Skeletal muscle cell (primary cell): ENCODE data around the gene ARF6.
"Not testable (repeated sequence)": the region's sequence is repeated elsewhere in the genome, so short reads cannot be mapped to it uniquely, and the experiment has no call there.

ENCODE experiments used
- DNase-seq: peaks from one replicate; pipeline ENCODE4 v3.0.0-alpha.2; 2010; ENCODE audit warnings: low read depth
- H3K4me3 ChIP-seq: 2 replicates; pipeline ENCODE4 v1.5.1; 2011; ENCODE audit warnings: low read depth, mild to moderate bottlenecking, control low read depth, low read length, moderate library complexity

The ARF6 gene

GRCh38 chr14:49933704-49934103 lies 40.8 kb downstream of the ARF6 start:
- H3K4me3 ChIP-seq, result no peak overlapping the region
- no peak for DNase-seq

GRCh38 chr14:49934646-49935045 lies 41.8 kb downstream of the ARF6 start:
- DNase-seq, result no peak

GRCh38 chr14:49935526-49935925 lies 42.6 kb downstream of the ARF6 start:
- H3K4me3 ChIP-seq, result no peak overlapping the region
- no peak for DNase-seq

More at GRCh38 chr14:49934646-49935045, 41.8 kb downstream of the ARF6 start:
- no peak overlapping the region for H3K4me3 ChIP-seq

DNA sequence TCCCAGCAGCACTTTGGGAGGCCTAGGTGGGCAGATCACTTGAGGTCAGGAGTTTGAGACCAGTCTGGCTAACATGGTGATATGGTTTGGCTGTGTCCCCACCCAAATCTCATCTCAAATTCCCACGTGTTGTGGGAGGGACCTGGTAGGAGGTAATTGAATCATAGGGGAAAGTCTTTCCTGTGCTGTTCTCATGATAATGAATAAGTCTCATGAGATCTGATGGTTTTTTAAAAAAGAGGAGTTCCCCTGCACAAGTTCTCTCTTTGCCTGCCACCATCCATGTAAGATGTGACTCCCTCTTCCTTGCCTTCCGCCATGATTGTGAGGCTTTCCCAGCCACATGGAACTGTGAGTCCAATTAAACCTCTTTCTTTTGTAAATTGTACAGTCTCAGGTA lies 43.4 kb downstream of the ARF6 start:
- not testable (repeated sequence) for DNase-seq, H3K4me3 ChIP-seq

DNA sequence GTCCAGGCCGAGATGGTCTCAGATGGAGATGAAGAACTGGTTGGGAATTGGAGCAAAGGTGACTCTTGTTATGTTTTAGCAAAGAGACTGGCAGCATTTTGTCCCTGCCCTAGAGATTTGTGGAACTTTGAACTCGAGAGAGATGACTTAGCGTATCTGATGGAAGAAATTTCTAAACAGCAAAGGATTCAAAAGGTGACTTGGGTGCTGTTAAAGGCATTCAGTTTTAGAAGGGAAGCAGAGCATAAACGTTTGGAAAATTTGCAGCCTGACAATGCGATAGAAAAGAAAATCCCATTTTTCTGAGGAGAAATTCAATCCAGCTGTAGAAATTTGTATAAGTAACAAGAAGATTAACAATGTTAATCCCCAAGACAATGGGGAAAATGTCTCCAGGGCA lies 44.0 kb downstream of the ARF6 start:
- not testable (repeated sequence) for DNase-seq

DNA sequence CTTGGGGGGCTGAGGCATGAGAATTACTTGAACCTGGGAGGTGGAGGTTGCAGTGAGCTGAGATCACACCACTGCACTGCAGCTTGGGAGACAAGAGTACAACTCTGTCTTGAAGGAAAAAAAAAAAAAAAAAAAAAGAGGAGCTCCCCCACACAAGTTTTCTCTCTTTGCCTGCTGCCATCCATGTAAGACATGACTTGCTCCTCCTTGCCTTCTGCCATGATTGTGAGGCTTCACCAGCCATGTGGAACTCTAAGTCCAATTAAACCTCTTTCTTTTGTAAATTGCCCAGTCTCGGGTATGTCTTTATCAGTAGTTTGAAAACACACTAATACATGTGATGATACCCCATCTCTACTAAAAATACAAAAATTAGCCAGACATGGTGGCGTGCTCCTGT lies 46.3 kb downstream of the ARF6 start:
- not testable (repeated sequence) for H3K4me3 ChIP-seq, DNase-seq

More for the DNA sequence above, 44.0 kb downstream of the ARF6 start:
- H3K4me3 ChIP-seq, result not testable (repeated sequence)

DNA sequence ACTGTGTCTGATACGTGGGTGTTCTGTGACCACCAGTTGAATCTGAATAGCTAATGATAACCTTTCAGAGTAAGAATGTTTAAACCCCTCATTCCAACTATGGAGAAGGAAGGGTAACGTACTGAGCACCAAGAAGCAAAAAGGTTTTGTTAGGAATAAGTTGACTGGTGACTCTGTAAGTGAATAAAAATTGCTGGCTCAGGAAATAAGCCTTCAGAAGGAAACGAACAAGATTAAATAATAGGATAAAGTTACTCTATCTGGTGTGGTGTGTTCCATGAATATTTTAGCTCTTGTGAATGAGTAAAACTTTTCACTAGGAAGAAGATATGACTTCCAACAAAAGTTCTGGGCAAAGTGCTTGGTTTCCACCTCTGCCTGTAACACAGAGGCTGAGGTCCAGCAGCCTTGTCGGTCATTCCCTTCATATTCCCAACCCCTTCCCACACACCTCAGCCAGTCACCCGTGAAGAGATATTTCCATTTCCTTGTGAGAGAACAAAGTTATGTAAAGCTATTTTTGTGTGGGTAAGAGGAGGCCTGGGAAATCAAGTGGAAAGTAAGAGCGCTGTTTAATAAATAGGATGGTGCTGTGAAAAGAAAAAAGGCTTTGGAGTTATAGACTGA lies 47.1 kb downstream of the ARF6 start:
- DNase-seq, result no peak
- no peak overlapping the region for H3K4me3 ChIP-seq

DNA sequence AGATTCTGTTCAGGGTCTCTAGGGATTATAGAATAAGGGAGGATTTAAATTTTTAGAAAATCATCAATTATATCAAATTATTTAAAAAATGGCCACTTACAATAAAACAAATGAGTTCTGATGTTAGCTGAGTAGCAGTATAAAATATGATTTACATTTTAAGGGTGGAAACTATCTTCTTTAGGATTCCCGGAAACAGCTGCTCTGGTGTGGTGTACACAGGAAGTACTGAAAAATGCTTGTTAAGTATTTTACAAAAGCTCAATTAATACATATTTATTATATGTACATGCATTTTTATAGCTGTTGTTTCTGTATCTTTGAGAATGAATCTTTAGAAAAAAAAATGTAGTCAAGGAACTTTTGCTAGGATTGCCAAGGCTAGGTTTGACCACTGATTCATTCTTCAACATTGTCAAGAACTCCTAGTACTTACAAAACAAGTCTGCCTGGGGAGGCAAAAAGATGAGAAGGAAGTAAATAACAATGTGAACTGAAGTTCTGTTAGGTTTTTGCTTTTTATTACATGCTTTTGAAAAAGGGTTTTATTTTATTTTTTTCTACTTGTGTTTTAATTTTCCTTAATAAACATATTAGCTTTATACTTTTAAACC lies 48.0 kb downstream of the ARF6 start:
- no peak overlapping the region for H3K4me3 ChIP-seq
- DNase-seq, result peak; percentile 25

- no peak overlapping the region for H3K4me3 ChIP-seq
- no peak for DNase-seq
These were observed 49.2 kb downstream of the ARF6 start for GRCh38 chr14:49942090-49942489.

DNA sequence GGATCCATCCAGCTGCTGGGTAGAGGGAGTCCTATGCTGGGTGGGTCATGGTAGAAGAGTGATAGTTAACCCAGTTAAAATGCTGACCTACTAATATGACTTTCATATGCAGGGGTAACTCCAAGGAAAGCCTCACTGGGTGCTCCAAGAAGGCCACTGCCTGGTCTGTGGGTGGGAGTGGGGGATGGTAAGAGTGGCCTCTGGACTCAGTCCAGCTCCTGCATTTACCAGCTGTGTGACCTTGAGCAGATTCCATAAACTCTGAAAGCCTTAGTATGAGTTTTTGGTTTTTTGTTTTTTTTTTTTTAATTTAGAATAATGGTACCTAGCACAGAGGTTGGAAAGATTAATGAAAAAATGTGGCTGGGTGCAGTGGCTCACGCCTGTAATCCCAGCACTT lies 51.6 kb downstream of the ARF6 start:
- no peak overlapping the region for H3K4me3 ChIP-seq
- no peak for DNase-seq

- no peak overlapping the region for H3K4me3 ChIP-seq
- DNase-seq, result no peak
These were observed 52.8 kb downstream of the ARF6 start for GRCh38 chr14:49945448-49946319.
